ENCODE data around the gene PM20D2. TPM values are rescaled to one million over a fixed set of nuclear protein-coding genes. Genes with fewer than 3 reads are reported as not detected.
A peak's percentile ranks its signal among the peaks of the same experiment; 100 is the strongest.

The PM20D2 gene
- total and polyA plus RNA-seq, 2 of the 8 experiments (the other 6 are each of a cell fraction or from before 2014, with no cell fraction given), result 2.7 to 7.6 TPM

DNA sequence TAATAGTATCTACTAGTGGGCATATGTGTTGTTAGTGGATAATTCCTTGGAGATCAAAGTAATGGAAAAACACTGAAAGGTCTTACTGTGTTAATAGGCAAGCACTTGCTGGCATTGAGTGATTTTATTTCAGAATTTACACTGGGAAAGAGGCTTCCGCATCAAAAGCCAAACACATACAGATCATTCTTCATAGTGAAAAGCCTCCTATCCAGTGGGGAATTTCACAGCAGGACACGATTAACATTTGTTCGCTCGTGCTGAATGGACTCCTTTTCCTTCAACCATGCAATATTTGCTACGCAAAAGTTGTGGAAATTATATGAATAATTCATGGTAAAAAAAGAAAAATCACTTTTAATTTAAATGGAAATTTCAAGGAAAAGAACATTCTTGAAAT is 44.9 kb downstream of the PM20D2 start:
- no peak overlapping the region for H4K91ac ChIP-seq (replicated peaks; ENCODE audit: insufficient read length, low read length)
- H3K4me1 ChIP-seq (replicated peaks in 1 of 4; ENCODE audit: control insufficient read depth in 3 of 4, insufficient read depth in 4 of 4, low read length in 3 of 4), result peaks cover 0 to 4% (median 3%) of the 10 kb centered on the region in 4 experiments; a peak in 3 of 7 replicates
- no peak overlapping the region for H2BK20ac ChIP-seq (ENCODE audit: low read length)
- no peak overlapping the region for H2BK15ac ChIP-seq (ENCODE audit: low read length)
- H3K9ac ChIP-seq (replicated peaks in 1 of 4; ENCODE audit: extremely low read depth in 1 of 4, low read depth in 3 of 4, low read length in 3 of 4), result no peak overlapping the region
- no peaks in the 10 kb centered on the region for H3K27me3 ChIP-seq (replicated peaks in 1 of 4; ENCODE audit: control insufficient read depth in 3 of 4, extremely low read depth in 1 of 4, insufficient read depth in 3 of 4, low read length in 3 of 4)
- H3K56ac ChIP-seq (replicated peaks; ENCODE audit: insufficient read length, low read depth, low read length), result no peak overlapping the region
- no peak for TF ChIP-seq NANOG (IDR thresholded peaks at IDR 0.05; ENCODE audit: insufficient read depth, low read depth, low read length, poor library complexity, severe bottlenecking)
- no peak for TF ChIP-seq JUN (IDR thresholded peaks at IDR 0.05; ENCODE audit: low read depth, low read length)
- TF ChIP-seq POLR2A (IDR thresholded peaks at IDR 0.05; ENCODE audit: control extremely low read depth in 1 of 2, low read depth in 2 of 2, low read length in 2 of 2), result no peak
- no peak for TF ChIP-seq YY1 (IDR thresholded peaks at IDR 0.05; ENCODE audit: low read depth, low read length)
- no peak for TF ChIP-seq TCF12 (IDR thresholded peaks at IDR 0.05; ENCODE audit: low read depth, low read length)
- TF ChIP-seq RNF2 (IDR thresholded peaks at IDR 0.05; ENCODE audit: borderline replicate concordance, low read depth, low read length, missing control alignments, poor library complexity, severe bottlenecking), result no peak
- no peak for TF ChIP-seq TEAD4 (IDR thresholded peaks at IDR 0.05; ENCODE audit: low read depth, low read length)
- no peak for TF ChIP-seq SAP30 (IDR thresholded peaks at IDR 0.05; ENCODE audit: insufficient read depth, insufficient replicate concordance, low read length)
- TF ChIP-seq, protein P1, sequence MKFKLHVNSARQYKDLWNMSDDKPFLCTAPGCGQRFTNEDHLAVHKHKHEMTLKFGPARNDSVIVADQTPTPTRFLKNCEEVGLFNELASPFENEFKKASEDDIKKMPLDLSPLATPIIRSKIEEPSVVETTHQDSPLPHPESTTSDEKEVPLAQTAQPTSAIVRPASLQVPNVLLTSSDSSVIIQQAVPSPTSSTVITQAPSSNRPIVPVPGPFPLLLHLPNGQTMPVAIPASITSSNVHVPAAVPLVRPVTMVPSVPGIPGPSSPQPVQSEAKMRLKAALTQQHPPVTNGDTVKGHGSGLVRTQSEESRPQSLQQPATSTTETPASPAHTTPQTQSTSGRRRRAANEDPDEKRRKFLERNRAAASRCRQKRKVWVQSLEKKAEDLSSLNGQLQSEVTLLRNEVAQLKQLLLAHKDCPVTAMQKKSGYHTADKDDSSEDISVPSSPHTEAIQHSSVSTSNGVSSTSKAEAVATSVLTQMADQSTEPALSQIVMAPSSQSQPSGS (IDR thresholded peaks at IDR 0.05; ENCODE audit: low read length), result no peak
- no peak for TF ChIP-seq SP2 (IDR thresholded peaks at IDR 0.05; ENCODE audit: low read length)
- TF ChIP-seq EGR1 (IDR thresholded peaks at IDR 0.05; ENCODE audit: borderline replicate concordance, low read depth, low read length), result no peak
- no peaks in the 10 kb centered on the region for H3K79me1 ChIP-seq (ENCODE audit: low read depth, low read length)
- H3K9me3 ChIP-seq (ENCODE audit: insufficient read depth in 2 of 2, low read depth in 1 of 2, low read length in 1 of 2), result peaks cover 0 to 14% of the 10 kb centered on the region in 2 experiments; a peak in 2 of 4 replicates
- DNase-seq (ENCODE audit: low read depth in 1 of 2, low spot score in 2 of 2), result no peak
- no peaks in the 10 kb centered on the region for H3K36me3 ChIP-seq (ENCODE audit: control insufficient read depth in 2 of 4, insufficient read depth in 4 of 4, low read length in 3 of 4)
- CTCF ChIA-PET (ENCODE audit: partially characterized antibody), result interaction anchor here (1.1 to 1.6 kb wide), 2 partner anchors 14 to 178 kb away, joined by 4 to 5 read pairs; no protein-coding TSS in a partner anchor
- no peaks in the 10 kb centered on the region for H3K79me2 ChIP-seq (ENCODE audit: control insufficient read depth in 1 of 2, insufficient read depth in 2 of 2, low read length in 2 of 2)
- H3K4me3 ChIP-seq (ENCODE audit: extremely low read depth in 1 of 4, insufficient read depth in 2 of 4, low read depth in 3 of 4, low read length in 4 of 4), result peak overlapping the region in 1 of 4 experiments; percentile 22; a peak in 1 of 8 replicates
- no peaks in the 10 kb centered on the region for H4K20me1 ChIP-seq (replicated peaks in 1 of 2; ENCODE audit: control insufficient read depth in 1 of 2, insufficient read depth in 2 of 2, low read length in 2 of 2)
- H3K14ac ChIP-seq (ENCODE audit: insufficient read length), result no peak overlapping the region
- H3K4me2 ChIP-seq (ENCODE audit: insufficient read depth in 1 of 2, low read depth in 2 of 2, low read length in 2 of 2), result peak overlapping the region in 1 of 2 experiments; percentile 58; a peak in 2 of 4 replicates
- WGBS, 2 experiments (ENCODE audit: extremely low coverage in 1 of 2, insufficient coverage in 1 of 2, insufficient read length in 1 of 2, insufficient replicate concordance in 2 of 2, low coverage in 1 of 2, low lambda C conversion rate in 2 of 2, missing lambda C conversion rate in 1 of 2), result 51% methylated on average over 5 of the region's 5 CpGs; no CpG with 5 or more reads in 1 of the 2 experiments
- H2BK12ac ChIP-seq (ENCODE audit: low read depth, low read length), result no peak overlapping the region
- FAIRE-seq, result no peak
- no peak overlapping the region for H3K27ac ChIP-seq (ENCODE audit: low read depth, low read length)
- no peak overlapping the region for H2AFZ ChIP-seq (ENCODE audit: low read length)
- H2AK5ac ChIP-seq (ENCODE audit: low read depth, low read length), result no peak overlapping the region
- POLR2A ChIA-PET (ENCODE audit: partially characterized antibody), result no interaction called here
- no peaks in the 10 kb centered on the region for H3K23me2 ChIP-seq (ENCODE audit: low read depth, low read length)
- no peak overlapping the region for H4K8ac ChIP-seq (ENCODE audit: extremely low read depth, insufficient read depth, low read length)
- H3K18ac ChIP-seq (ENCODE audit: extremely low read depth, low read length), result no peak overlapping the region
- H2BK5ac ChIP-seq (ENCODE audit: low read depth, low read length), result no peak overlapping the region
- no peak overlapping the region for H2BK120ac ChIP-seq (replicated peaks; ENCODE audit: low read depth, low read length)
- H4K5ac ChIP-seq (ENCODE audit: insufficient read length, low read depth, low read length), result no peak overlapping the region
- H3K23ac ChIP-seq (ENCODE audit: insufficient read length), result no peak overlapping the region
- H3K4ac ChIP-seq (replicated peaks; ENCODE audit: insufficient read length, low read depth, low read length), result no peak overlapping the region

All from H1 (cell line).